ENCODE data around the gene SLC35F4. TPM values are rescaled to one million over a fixed set of nuclear protein-coding genes. Genes with fewer than 3 reads are reported as not detected.

Gene SLC35F4
- total and polyA plus RNA-seq, 2 donors (not counting 3 experiments of a cell fraction or from before 2014, with no cell fraction given) = not detected

GRCh38 chr14:57657487-57657886 is 208.4 kb downstream of the SLC35F4 start:
- H3K27me3 ChIP-seq (ENCODE audit: control insufficient read depth in 2 of 2, insufficient read depth in 2 of 2, low read length in 2 of 2) = no peaks in the 10 kb centered on the region
- ChIA-PET CTCF (no interaction called here), POLR2A (no interaction called here)
- no peaks in the 10 kb centered on the region for H3K36me3 ChIP-seq (ENCODE audit: control insufficient read depth in 2 of 2, extremely low read depth in 1 of 2, insufficient read depth in 2 of 2, low read length in 2 of 2)
- intact Hi-C loops (cut with micrococcal nuclease) (no loop called here), dilution Hi-C loops (cut with MboI; ENCODE audit: extremely low pct_ligation_motif_present, low sequenced_read_pairs) (no loop called here)
- H3K9ac ChIP-seq (replicated peaks; ENCODE audit: extremely low read depth, insufficient read depth, low read length) = no peak overlapping the region
- H3K9me3 ChIP-seq (replicated peaks; ENCODE audit: control insufficient read depth, insufficient read depth, low read length) = no peaks in the 10 kb centered on the region
- no TSS peak for BruUV-seq (replicated peaks)
- FAIRE-seq (no peak), DNase-seq (ENCODE audit: low read depth, low spot score) (no peak)
- no peak overlapping the region for H3K4me3 ChIP-seq (replicated peaks in 1 of 3; ENCODE audit: insufficient read depth in 1 of 3, low read depth in 1 of 3, low read length in 3 of 3)
- H3K27ac ChIP-seq (ENCODE audit: insufficient read depth, low read depth, low read length) = no peak overlapping the region
- no peaks in the 10 kb centered on the region for H3K4me1 ChIP-seq (ENCODE audit: control insufficient read depth, extremely low read depth, insufficient read depth, low read length)
- no peak overlapping the region for H3K4me2 ChIP-seq (ENCODE audit: insufficient read depth, low read length)
- TF ChIP-seq GATA2 (IDR thresholded peaks at IDR 0.05; ENCODE audit: insufficient read depth, insufficient read length, low read depth, low read length) (no peak), CTCF (IDR thresholded peaks at IDR 0.05; ENCODE audit: extremely low read depth in 1 of 2, insufficient read depth in 1 of 2, low read depth in 1 of 2, low read length in 2 of 2) (no peak), FOS (IDR thresholded peaks at IDR 0.05; ENCODE audit: borderline replicate concordance, insufficient read depth, low read length) (no peak), JUN (IDR thresholded peaks at IDR 0.05; ENCODE audit: borderline replicate concordance, insufficient read depth, insufficient read length, low read depth) (no peak), MAX (IDR thresholded peaks at IDR 0.05; ENCODE audit: insufficient read depth, insufficient read length) (no peak), POLR2A (IDR thresholded peaks at IDR 0.05; ENCODE audit: low read depth, low read length) (no peak), POLR2AphosphoS5 (IDR thresholded peaks at IDR 0.05; ENCODE audit: insufficient read depth, low read depth, low read length) (no peak), EZH2 (IDR thresholded peaks at IDR 0.05; ENCODE audit: borderline replicate concordance, low read depth, low read length, severe bottlenecking) (no peak), MYC (IDR thresholded peaks at IDR 0.05; ENCODE audit: low read depth, low read length) (no peak)
- H4K20me1 ChIP-seq (replicated peaks; ENCODE audit: control insufficient read depth, extremely low read depth, insufficient read depth, low read length) = no peaks in the 10 kb centered on the region
- no peak overlapping the region for H2AFZ ChIP-seq (ENCODE audit: low read depth, low read length)
- no peaks in the 10 kb centered on the region for H3K79me2 ChIP-seq (ENCODE audit: control insufficient read depth, insufficient read depth, low read length)
- no peaks in the 10 kb centered on the region for H3K9me1 ChIP-seq (replicated peaks; ENCODE audit: control insufficient read depth, extremely low read depth, insufficient read depth, low read length)

All from endothelial cell of umbilical vein (primary cell).